Uterus (tissue), 2 donors: ENCODE data around the gene MCOLN2.

Experiments used
- POLR2A ChIP-seq, 2 donors: fragments of 450-650 bp; IDR thresholded peaks; one replicate each; pipeline ENCODE4 v1.6.1; 2016; ENCODE audit warnings: antibody characterized with exemption in 2 of 2, mild to moderate bottlenecking in 1 of 2, moderate library complexity in 1 of 2
- TF ChIP-seq, protein P1 (sequence below), 4 experiments: fragments of 200-600 bp in 2 of 4; fragments of 450-650 bp in 2 of 4; sonication (generic) in 2 of 4; IDR thresholded peaks; one replicate each; pipeline ENCODE4 v1.5.1; 2016 to 2019; ENCODE audit warnings: antibody characterized with exemption in 4 of 4, mild to moderate bottlenecking in 2 of 4, moderate library complexity in 1 of 4

DNA sequence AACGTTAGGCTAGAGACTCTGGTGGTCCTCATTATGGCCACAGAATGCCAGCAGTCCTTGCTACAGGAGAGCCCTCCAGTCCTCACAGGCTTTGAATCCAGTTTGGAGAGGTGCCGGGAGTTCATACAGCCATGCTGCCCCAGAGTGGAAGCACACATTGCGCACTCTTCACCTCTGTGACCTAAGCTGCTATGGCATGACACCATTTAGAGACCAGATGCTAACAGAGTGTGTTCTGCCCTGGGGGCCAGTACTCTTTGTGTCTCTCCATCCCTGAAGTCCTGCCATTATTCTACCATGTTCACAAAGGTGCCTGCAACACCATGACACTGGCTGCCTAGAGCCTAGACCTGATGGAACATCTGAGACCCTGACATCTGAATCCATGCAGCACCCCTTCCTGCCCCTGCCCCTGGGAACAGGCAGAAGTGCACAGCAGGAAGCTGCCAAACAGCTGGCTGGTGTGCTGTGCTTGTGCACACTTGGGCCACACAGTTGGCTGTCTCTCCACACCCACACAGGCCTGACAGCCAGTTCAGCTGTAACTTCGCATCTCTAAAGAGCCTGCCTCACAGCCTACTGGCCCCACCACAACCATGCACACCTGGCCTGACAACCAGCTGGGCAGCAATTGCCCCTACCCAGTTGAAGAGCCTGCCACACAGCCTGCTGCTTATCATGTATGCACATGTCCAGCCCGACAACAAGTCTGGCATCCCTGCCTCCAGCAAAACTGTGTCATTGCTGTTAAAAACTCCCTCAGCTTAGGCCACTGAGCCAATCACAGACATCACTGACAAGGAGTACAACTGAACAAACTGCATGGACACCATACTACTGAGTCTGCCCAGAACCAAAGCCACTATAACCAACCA is 49.1 kb downstream of the MCOLN2 start:
- TF ChIP-seq, protein P1, sequence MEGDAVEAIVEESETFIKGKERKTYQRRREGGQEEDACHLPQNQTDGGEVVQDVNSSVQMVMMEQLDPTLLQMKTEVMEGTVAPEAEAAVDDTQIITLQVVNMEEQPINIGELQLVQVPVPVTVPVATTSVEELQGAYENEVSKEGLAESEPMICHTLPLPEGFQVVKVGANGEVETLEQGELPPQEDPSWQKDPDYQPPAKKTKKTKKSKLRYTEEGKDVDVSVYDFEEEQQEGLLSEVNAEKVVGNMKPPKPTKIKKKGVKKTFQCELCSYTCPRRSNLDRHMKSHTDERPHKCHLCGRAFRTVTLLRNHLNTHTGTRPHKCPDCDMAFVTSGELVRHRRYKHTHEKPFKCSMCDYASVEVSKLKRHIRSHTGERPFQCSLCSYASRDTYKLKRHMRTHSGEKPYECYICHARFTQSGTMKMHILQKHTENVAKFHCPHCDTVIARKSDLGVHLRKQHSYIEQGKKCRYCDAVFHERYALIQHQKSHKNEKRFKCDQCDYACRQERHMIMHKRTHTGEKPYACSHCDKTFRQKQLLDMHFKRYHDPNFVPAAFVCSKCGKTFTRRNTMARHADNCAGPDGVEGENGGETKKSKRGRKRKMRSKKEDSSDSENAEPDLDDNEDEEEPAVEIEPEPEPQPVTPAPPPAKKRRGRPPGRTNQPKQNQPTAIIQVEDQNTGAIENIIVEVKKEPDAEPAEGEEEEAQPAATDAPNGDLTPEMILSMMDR (IDR thresholded peaks at IDR 0.05), result no peak
- TF ChIP-seq POLR2A (IDR thresholded peaks at IDR 0.05), result no peak
